Stimulated activated CD4-positive, alpha-beta T cell treated with anti-CD3 and anti-CD28 coated beads, Interleukin-15, amount 100 ng/mL, for 1 hour (primary cell): ENCODE measurements around the gene C3orf52.

Experiments used
- DNase-seq, 2 donors: peaks; one replicate each; pipeline ENCODE4 v3.0.0-alpha.2; 2020; ENCODE audit warnings: low read depth in 1 of 2, low spot score in 1 of 2

The C3orf52 gene

DNA sequence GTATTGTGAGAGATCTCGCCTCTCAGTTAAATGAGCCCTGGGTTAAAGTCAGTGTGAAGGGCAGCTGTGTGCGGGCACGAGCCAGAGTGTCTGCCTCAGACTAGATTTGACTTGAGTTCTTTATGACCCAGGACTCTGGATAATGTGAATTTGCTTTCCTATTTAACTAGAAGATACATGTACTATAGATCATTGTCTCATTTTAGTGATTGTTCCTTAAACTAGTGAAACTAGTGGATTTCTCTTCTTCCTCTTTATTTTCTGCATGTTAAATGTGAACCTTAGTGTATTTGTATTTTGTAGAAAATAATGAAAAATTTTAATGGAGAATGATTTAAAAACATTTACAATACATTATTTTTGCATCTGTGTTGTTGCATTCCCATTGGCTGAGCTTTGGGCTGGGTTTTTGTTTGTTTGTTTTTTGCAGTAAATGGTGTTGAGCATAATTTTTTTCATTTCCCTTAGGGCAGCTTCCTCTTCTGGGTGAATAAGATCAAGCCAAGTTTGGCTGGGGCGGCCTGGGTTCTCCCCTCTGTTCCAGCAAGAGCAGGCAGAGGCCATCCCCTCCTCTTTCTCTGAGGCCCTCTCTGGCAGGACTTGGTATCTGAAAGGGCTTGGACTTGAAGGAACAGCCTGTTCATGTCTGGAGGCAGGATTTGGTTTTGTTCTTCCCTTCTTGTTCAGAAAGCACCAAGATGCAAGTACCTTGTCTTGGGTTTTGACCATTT lies 31.8 kb downstream of the C3orf52 start:
- no peak for DNase-seq

DNA sequence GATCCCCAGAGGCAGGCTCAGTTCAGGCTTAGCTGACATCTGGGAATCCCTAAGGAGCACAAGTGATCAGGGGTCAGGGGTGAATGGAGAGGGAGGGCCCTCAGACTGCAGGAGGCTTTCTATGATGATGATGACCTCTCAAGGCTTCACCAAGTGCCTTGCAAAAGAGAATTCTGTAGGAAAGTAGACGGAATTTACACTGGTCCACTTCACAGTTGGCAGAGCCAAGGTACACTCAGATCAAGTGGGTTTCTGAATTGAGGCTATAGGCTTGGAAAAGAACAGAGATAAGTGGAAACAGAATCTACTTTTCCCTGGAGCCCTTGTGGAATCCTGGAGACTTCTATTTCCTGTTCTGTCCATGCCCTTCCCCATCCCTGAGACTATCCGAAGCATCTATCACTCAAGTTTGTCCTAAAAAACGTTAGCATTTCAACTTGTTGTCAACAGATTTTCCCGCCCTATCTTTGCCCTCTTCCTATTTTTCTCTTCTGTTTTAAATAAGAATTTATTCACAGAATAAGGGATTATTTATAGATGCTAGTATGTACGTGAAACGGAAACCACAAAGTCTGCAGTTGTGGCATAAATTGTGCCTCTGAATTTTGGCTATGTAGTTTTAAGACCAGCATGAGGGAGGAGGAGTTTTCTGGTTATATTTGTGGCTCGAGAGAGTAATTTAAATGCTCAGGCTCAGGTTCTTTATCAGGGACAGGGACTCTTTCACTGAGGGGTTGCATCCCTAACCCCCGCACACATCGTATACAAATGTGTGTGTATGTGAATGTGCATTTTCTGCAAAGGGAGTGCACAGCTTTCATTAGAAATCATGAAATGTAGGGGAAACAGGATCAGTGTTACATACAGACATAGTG lies 34.0 kb downstream of the C3orf52 start:
- DNase-seq = no peak

DNA sequence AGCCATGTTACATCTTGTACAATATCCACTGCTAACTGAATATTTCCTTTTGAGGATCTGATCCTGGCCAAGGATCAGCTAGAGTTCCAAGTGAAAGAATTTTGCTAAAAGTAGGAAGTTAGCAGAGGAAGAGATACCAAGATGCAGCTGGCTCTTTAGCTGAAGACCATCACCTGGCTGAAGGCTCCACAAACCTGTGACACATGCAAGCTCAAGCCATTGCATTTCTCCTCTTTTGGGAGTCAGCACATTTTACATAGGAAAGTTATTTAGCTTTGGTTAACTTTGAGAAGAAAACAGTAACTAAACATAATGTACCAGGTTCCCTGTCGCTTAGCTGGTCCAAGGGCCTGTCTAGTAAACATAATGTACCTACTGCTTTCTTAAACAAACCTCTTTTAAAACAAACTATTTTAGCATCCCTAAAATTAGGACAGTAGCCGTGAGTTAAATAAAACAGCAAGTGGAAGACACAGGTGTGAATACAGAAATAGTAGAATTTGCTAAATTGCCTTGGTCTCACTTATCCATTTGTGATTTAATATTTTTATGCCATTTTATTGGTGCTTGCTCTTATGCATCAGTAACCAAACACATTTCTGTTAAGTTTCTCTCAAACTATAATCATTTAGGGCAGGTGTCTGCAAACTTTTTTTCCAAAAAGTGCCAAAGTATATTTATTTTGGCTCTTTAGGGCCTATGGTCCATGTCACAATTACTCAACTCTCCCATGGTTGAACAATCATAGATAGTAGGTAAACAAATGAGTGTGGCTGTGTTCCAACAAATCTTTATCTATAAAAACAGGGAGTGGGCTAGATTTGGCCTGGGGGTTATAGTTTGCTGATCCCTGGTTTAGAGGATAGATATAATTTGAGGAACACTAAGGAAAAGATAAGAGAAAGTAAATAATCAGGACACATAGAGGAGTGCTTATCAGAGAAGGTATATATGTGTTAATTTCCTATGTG lies 35.7 kb downstream of the C3orf52 start:
- DNase-seq = no peak

DNA sequence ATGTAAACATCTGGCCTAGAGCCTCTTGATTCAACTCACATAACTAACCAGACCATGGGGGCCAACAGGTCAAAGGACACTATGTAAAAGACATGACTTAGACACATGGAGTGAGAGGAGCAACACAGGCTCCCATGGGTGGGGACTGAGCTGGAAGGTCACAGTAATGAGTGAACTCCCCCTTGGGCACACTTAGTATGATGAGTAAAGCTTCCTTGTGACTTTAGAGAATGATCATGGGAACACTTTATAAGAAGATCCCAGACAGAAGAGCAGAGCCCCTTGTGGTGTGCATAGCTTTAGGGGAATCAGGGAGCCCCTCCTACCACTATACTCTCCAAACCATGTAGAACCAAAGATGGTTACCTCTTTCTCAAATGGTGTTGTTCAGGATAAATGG lies 36.7 kb downstream of the C3orf52 start:
- DNase-seq = no peak

DNA sequence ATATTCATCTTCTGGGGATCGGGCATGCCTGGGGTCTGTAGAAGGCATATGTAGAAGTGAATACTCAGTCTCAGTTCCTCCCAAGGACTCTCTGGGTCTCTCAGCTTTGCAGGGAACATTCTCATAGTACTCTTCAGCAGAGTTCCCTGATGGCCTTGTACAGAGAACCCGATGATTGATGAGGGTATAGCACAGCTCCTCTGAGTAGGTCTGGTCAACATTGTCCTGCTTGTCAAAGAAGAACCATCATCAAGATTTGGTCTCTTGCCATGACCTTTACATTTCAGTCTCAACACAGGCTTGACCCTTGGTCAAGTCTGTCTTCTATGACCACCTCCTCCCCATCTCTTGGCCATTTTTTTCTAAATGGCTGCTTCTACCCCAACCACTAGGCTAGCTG lies 37.4 kb downstream of the C3orf52 start:
- no peak for DNase-seq

DNA sequence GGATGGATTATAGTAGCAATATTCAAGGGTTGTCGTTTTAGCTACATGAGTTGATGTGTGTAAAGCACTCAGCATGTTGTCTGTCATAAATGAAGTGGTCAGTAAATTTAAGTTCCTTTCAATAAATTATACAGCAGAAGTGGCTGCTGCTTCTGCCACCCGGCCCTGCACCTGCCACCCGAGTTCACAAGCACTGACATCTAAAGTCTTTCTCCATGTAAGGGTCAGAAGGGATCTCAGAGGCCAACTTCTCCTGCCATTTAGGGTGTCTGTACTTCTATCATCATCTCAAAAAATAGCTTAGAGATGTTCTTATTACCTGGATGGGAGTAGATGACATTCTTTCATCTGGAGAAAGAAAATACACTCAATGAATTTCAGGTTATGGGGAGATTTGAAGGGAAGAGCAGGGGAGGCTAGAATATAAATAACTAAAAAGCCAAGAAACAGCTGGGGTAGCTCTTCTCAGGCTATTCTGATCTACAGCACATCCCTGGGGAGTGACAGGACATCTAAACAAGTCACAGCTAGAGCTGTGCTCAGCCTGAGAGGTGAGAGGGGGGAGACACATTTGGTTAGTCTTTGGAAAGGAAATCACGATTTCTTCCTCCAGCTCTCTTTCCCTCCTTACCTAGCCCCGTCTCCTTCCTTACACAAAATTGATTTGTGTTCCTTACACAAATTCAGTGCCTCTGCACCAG lies 38.9 kb downstream of the C3orf52 start:
- no peak for DNase-seq

DNA sequence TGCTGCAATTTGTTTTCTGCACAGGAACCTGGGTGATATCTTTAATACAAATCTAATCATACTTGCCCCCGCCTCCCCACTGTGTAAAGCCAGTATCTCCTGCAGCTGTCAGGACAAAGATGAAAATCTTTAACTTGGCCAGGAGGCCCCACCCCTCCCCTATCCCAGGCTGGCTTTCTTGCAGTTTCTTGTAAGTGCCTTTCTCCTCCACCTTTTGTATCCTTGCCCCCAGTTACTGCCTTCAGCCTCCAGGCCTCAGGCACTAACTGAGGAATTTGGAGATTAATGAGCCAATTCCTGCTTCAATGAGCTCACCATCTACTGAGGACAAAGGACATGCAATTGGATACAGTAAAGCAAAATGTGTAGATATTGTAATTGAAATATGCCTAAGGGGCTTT lies 40.3 kb downstream of the C3orf52 start:
- no peak for DNase-seq

DNA sequence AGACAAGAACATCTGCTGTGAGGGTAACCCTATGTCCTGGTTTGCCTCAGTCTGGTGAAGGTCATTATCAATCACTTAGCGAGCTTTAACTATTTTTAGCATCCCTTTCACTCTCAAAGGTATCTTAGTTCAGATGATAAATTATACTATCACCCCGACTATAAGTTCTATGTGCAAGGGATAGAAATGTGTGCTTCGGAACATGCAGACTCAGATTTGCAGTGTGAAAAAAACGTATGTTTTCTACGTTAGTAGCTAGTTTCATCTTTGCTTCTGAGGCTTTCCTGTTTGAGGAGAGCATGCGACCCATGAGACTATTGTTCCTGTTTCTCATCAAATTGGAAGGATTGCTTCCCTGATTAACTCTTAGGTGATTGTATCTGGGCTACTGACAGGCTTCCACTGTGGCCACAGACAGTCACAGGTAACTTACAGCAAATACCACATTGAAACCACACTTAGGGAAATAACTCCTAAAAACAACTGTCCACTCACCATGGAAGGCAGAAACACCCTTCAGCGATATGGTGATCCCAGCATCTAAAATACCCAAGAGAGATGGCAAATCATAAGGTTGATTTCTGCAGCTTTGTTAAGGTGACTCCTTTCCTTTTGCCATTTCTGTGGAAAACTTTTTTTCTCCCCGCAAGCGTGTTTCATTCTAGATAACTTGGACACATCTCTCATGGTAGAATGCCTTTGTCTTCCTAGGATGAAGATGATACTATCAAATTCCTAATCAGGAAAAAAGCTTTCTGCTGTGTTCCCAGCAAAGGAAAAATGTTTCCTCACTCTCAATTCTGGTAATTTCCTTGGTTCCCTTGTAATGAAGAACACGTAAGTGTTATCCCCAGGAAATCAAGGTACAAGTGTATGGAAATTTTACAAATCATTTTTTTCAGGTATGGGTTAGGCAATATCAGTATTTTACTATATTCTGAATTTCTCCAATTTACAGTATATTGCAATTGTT lies 41.6 kb downstream of the C3orf52 start:
- no peak for DNase-seq

DNA sequence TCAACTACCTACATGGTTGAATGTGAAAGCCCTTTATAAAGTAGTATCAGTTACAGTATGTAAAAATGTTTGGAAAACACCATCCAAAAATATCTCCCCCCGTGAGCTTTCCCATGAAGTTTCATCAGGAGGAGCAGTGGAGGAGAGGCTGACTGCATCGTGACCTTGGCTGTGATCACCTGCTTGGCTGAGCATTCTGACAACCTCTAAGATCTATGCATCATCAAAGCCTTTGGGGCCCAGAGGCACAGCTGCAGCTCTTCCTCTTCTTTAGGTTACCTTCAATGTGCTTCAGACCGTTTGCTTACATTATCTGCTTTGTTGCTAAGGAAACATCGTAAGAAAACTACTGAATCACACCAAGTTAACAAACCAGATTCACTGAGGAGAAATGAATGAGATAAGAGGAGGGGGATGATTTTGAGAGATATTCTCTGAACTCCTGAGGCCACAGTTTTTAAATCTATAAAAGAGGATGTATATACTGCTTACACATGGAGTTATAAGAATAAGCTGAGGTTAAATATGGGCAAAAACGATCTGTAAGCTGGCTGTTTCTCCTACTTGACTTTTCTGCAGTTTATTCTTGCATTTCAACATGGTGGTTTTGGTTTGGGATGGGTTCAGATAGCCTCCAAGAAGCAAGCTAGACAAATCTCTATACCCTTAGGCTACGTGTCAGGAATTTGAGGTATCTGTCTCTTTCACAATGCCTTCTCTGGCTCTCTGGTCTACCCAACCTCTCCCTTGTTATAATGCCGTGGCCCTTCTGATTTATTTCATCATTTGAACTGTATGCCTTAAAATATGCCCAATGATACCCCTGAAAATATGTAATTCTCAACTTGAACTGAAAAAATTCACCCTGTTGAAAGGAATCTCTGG lies 42.9 kb downstream of the C3orf52 start:
- DNase-seq = peak in 1 of 2 donors; percentile 21

DNA sequence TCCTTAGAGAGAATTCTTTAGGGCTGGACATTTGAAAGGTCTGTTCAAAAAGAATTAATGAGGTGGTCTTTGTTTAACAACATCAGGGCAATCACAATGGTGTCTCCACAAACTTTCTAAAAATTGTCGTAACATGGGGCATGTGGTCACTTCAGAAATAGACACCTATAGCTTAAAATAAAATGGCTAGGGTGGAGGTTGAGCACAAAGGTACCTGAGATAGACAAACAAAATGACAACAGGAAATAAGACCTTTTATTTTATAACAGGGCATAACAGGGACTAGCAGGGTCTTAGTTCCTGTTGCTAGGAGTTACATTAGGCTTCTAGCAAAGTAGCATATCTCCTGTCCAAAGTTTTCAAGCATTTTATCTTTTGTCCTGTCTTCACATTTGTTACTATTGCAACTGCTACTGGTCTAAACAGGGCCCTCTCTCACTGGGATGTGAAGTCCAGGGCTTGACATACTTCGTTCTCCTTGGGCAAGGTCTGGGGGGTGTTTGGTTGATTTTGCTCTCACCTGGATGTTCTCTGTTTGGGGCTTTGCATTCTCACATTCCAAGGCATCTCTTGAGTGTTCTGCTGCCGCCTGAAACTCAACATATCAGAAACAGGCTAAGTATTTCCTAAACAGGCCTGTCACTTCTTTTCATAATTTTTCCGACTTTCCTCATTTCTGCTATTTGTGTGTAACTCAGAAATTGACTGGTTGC lies 43.9 kb downstream of the C3orf52 start:
- no peak for DNase-seq

DNA sequence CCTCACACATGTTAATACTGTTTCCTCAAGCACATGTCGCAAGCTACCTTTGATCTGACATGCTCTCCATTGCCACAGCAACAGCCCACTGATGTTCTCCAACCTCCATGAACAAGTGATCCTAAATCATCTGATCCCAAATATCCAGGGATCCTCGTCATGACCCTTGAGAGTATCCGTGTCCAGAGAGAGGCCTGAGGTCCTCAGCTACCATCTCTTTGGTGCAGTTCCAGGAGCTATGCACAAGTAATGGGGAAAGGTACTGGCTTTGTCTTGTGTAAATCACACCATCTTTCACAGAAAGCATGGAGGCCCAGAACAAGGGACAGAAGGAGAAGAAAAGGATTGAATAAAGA lies 44.4 kb downstream of the C3orf52 start:
- no peak for DNase-seq

DNA sequence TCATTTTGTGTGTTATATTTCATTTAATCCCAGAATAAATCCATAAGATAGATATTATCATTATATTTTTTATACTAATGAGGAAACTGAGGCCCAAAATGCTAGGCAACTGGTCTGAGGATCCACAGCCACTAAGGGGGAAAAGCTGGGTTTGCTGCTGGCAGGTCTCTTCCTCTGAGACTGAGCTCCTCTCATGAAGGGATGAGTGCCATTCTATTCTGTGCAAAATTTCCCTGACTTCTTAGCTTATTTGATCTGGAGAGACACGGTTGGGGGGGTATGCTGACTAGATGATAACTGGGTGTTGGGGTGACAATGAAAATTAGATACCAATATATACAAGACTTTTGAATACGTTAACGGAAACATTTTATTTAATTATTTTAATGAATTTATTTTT lies 44.9 kb downstream of the C3orf52 start:
- DNase-seq = no peak

DNA sequence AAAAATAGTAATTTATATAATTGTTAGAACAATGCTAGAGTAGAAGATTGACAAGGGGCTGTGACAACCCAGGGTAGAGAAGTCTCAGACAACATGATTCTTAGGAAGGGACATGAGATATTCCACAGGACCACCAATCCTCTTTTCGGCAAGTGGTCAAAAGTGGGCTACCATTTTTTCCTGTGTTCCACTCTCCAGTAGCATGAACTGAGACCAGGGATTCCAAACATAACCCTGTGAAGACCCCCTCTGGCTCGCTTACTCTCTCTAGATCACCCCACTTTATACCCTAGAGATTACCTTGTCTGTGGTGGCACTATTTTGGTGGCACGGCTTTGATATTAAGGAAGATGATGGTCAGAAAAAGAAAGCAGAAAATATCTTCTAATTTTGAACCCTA lies 45.9 kb downstream of the C3orf52 start:
- DNase-seq = no peak

DNA sequence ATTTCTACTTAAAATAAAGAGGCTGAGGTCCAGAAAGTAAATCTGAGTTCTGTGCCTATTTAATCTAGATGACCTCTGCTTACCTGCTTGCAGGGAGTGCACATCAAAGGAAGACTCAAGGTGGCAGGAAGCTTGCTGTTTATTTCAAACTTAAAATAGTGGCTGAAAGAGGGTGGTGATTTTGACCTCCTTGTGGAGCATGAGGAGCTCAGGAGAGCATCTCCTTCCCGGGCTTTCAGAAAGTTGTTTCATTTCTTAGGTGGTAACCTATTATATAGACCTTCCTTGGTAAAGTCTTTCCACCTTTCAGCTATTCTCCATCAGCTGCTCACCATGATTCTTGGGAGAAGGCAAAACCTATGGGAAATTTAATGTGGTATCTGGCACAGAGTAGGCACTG lies 46.4 kb downstream of the C3orf52 start:
- no peak for DNase-seq

DNA sequence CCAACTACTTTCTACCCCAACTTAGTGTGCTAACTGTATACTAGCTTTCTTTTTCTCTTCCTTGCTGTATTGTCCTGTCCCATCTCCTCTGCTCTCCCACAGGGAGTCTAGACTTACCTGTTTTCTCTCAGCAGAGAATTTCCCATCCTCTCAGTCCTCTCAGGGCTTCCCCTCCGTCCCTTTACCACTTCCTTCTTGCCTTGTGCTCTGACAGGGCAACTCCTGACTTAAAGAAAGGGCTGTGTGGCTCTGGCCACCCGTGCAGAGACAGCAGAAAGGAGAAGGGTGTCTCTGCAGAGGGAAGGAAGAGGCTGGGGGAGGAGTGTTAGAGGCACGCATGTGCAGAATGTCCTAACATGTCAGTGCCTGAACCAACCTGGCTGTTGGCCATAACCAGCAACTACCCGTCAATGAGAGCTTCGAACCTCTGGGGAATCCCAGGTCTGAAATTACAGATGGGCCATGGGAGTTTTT lies 46.8 kb downstream of the C3orf52 start, which contains the start of gene GCSAM:
Gene GCSAM, minus strand, starts transcription at position 274 of the 474 bp plus-strand sequence. Its CDS starts 128 bp downstream, at position 146.
- peak; percentile 18 to 42 for DNase-seq

DNA sequence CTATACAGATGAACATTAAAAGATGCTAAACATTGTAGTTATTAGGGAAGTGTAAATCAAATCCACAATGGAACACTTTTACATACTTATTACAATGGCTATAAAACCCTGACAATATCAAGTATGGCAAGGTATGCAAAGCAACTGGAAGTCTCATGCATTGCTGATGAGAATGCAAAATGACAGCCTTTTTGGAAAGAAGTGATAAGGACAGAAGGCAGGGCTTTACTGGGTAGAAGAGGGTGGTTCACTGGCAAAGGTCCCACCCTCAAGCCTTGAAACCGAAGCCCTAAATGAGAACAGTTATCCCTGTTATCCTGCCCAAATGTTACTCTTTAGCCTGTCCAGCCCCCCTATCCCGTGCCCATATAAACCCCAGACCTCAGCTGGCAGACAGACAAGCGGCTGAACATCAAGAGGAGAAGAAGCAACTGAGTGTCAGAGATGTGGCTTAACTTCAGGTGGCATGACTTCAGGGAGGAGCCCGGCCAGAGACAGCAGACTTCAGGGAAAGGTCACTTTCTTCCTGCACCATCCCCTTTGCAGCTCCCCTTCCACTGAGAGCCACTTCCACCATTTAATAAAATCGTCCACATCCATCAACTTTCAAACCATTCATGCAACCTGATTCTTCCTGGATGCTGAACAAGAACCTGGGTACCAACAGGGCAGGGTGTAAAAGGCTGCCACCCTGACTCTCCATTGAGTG lies 47.6 kb downstream of the C3orf52 start:
- no peak for DNase-seq
